Middle frontal gyrus (tissue), 1 donor: ENCODE measurements around the gene MUTYH.
"Not testable (repeated sequence)": the region's sequence is repeated elsewhere in the genome, so short reads cannot be mapped to it uniquely, and the experiment has no call there.

Experiments used
- DNase-seq: peaks from one replicate; pipeline ENCODE4 v3.0.0-alpha.2; 2015; ENCODE audit warnings: low spot score; ENCODE audit errors: extremely low spot score

MUTYH gene

GRCh38 chr1:45339789-45340558 is at the start of gene MUTYH, which contains the start of gene TOE1:
TSS of gene MUTYH (minus strand) at chr1:45340440. CDS start at chr1:45334505, 5,935 bp downstream.
TSS of gene TOE1 (plus strand) at chr1:45340170. CDS start at chr1:45340253, 83 bp downstream.
- DNase-seq = peak; percentile 74

GRCh38 chr1:45386219-45386618 is 46.0 kb upstream of the MUTYH start:
- no peak for DNase-seq

GRCh38 chr1:45385302-45385701 is 45.1 kb upstream of the MUTYH start:
- no peak for DNase-seq

GRCh38 chr1:45384213-45384612 is 44.0 kb upstream of the MUTYH start:
- not testable (repeated sequence) for DNase-seq

GRCh38 chr1:45383191-45383590 is 43.0 kb upstream of the MUTYH start:
- no peak for DNase-seq

- DNase-seq = no peak
Observed at GRCh38 chr1:45381243-45381642, 41.0 kb upstream of the MUTYH start.

GRCh38 chr1:45380730-45381129 is 40.5 kb upstream of the MUTYH start:
- no peak for DNase-seq

GRCh38 chr1:45380125-45380524 is 39.9 kb upstream of the MUTYH start:
- no peak for DNase-seq

- DNase-seq = no peak
Observed at GRCh38 chr1:45379524-45379923, 39.3 kb upstream of the MUTYH start.

- no peak for DNase-seq
Observed at GRCh38 chr1:45378184-45378583, 37.9 kb upstream of the MUTYH start.

- no peak for DNase-seq
Observed at GRCh38 chr1:45375104-45376090, 35.2 kb upstream of the MUTYH start.

GRCh38 chr1:45373573-45373972 is 33.3 kb upstream of the MUTYH start:
- no peak for DNase-seq

GRCh38 chr1:45370575-45370974 is 30.3 kb upstream of the MUTYH start:
- no peak for DNase-seq

- DNase-seq = no peak
Observed at GRCh38 chr1:45365051-45365450, 24.8 kb upstream of the MUTYH start.

- DNase-seq = no peak
Observed at GRCh38 chr1:45364294-45364693, 24.1 kb upstream of the MUTYH start.

- DNase-seq = not testable (repeated sequence)
Observed at GRCh38 chr1:45360981-45361380, 20.7 kb upstream of the MUTYH start.

- peak; percentile 66 for DNase-seq
Observed at GRCh38 chr1:45359882-45360513, 19.8 kb upstream of the MUTYH start.

- no peak for DNase-seq
Observed at GRCh38 chr1:45356186-45356585, 15.9 kb upstream of the MUTYH start.

GRCh38 chr1:45355683-45356082 is 15.4 kb upstream of the MUTYH start:
- DNase-seq = no peak

- no peak for DNase-seq
Observed at GRCh38 chr1:45354838-45355237, 14.6 kb upstream of the MUTYH start.

GRCh38 chr1:45353685-45354084 is 13.4 kb upstream of the MUTYH start:
- DNase-seq = no peak

GRCh38 chr1:45351508-45351907 is 11.3 kb upstream of the MUTYH start:
- no peak for DNase-seq
